Measurements from ENCODE around the gene PARP6. TPM values are rescaled to one million over a fixed set of nuclear protein-coding genes. Genes with fewer than 3 reads are reported as not detected.

The PARP6 gene
- polyA plus RNA-seq, 1 donor (not counting 4 experiments of a cell fraction or from before 2014, with no cell fraction given): 51.0 TPM

- Histone ChIP-seq H3K4me2 (ENCODE audit: control insufficient read depth, extremely low read depth, insufficient read depth, low read depth, low read length) (no peak overlapping the region), H3K9ac (ENCODE audit: control insufficient read depth, extremely low read depth, insufficient read depth, low read length) (no peak overlapping the region), H3K27me3 (ENCODE audit: control insufficient read depth, extremely low read depth, insufficient read depth, low read length) (peaks cover 12% of the 10 kb centered on the region), H3K36me3 (ENCODE audit: control insufficient read depth in 2 of 2, extremely low read depth in 1 of 2, insufficient read depth in 2 of 2, low read length in 2 of 2) (no peaks in the 10 kb centered on the region), H3K4me1 (ENCODE audit: control insufficient read depth, extremely low read depth, insufficient read depth, low read length) (peaks cover 6% of the 10 kb centered on the region), H3K9me1 (ENCODE audit: control insufficient read depth, extremely low read depth, insufficient read depth, low read length) (no peaks in the 10 kb centered on the region), H3K27ac (ENCODE audit: control insufficient read depth, insufficient read depth, low read length) (no peak overlapping the region), H3K9me3 (ENCODE audit: control insufficient read depth, low read depth, low read length) (no peaks in the 10 kb centered on the region), H2AFZ (ENCODE audit: control insufficient read depth, low read length) (no peak overlapping the region), H3K4me3 (ENCODE audit: control insufficient read depth in 2 of 3, extremely low read depth in 1 of 3, insufficient read depth in 2 of 3, low read depth in 1 of 3, low read length in 3 of 3) (no peak overlapping the region), H3K79me2 (ENCODE audit: control insufficient read depth, insufficient read depth, low read length) (no peaks in the 10 kb centered on the region), H4K20me1 (ENCODE audit: control insufficient read depth, extremely low read depth, insufficient read depth, low read length) (no peaks in the 10 kb centered on the region)
- dilution Hi-C loops (cut with MboI; ENCODE audit: extremely low pct_ligation_motif_present, low sequenced_read_pairs): no loop called here
- no peak for DNase-seq (ENCODE audit: low read depth, low spot score)
- FAIRE-seq: no peak
- TF ChIP-seq EZH2 (IDR thresholded peaks at IDR 0.05; ENCODE audit: low read length) (no peak), CTCF (optimal IDR thresholded peaks at IDR 0.05 in 1 of 3, IDR thresholded peaks at IDR 0.05 in 1 of 3, conservative IDR thresholded peaks at IDR 0.05 in 1 of 3; ENCODE audit: extremely low read depth in 1 of 3, insufficient read depth in 2 of 3, low read length in 3 of 3) (no peak)
Measured at GRCh38 chr15:72315706-72316370, 43.5 kb upstream of the PARP6 start.

GRCh38 chr15:72313881-72314280 lies 41.5 kb upstream of the PARP6 start:
- dilution Hi-C loops (cut with MboI; ENCODE audit: extremely low pct_ligation_motif_present, low sequenced_read_pairs): no loop called here
- Histone ChIP-seq H3K9ac (ENCODE audit: control insufficient read depth, extremely low read depth, insufficient read depth, low read length) (no peak overlapping the region), H3K9me1 (ENCODE audit: control insufficient read depth, extremely low read depth, insufficient read depth, low read length) (no peaks in the 10 kb centered on the region), H4K20me1 (ENCODE audit: control insufficient read depth, extremely low read depth, insufficient read depth, low read length) (no peaks in the 10 kb centered on the region), H3K4me2 (ENCODE audit: control insufficient read depth, extremely low read depth, insufficient read depth, low read depth, low read length) (no peak overlapping the region), H3K9me3 (ENCODE audit: control insufficient read depth, low read depth, low read length) (no peaks in the 10 kb centered on the region), H3K36me3 (ENCODE audit: control insufficient read depth in 2 of 2, extremely low read depth in 1 of 2, insufficient read depth in 2 of 2, low read length in 2 of 2) (no peaks in the 10 kb centered on the region), H2AFZ (ENCODE audit: control insufficient read depth, low read length) (no peak overlapping the region), H3K79me2 (ENCODE audit: control insufficient read depth, insufficient read depth, low read length) (no peaks in the 10 kb centered on the region), H3K27me3 (ENCODE audit: control insufficient read depth, extremely low read depth, insufficient read depth, low read length) (peaks cover 9% of the 10 kb centered on the region), H3K4me1 (ENCODE audit: control insufficient read depth, extremely low read depth, insufficient read depth, low read length) (no peaks in the 10 kb centered on the region), H3K4me3 (ENCODE audit: control insufficient read depth in 2 of 3, extremely low read depth in 1 of 3, insufficient read depth in 2 of 3, low read depth in 1 of 3, low read length in 3 of 3) (no peak overlapping the region), H3K27ac (ENCODE audit: control insufficient read depth, insufficient read depth, low read length) (no peak overlapping the region)
- FAIRE-seq: no peak
- no peak for DNase-seq (ENCODE audit: low read depth, low spot score)
- TF ChIP-seq CTCF (optimal IDR thresholded peaks at IDR 0.05 in 1 of 3, IDR thresholded peaks at IDR 0.05 in 1 of 3, conservative IDR thresholded peaks at IDR 0.05 in 1 of 3; ENCODE audit: extremely low read depth in 1 of 3, insufficient read depth in 2 of 3, low read length in 3 of 3) (no peak), EZH2 (IDR thresholded peaks at IDR 0.05; ENCODE audit: low read length) (no peak)

Data from keratinocyte (primary cell).